GM18870 (cell line): ENCODE data around the gene SLC24A4.

ENCODE experiments used
- ATAC-seq: cut with Tn5 transposase; IDR thresholded peaks from one replicate; pipeline ENCODE4 v1.9.1; 2021; ENCODE audit warnings: moderate library complexity; ENCODE audit not compliant: unreplicated experiment

SLC24A4 gene, protein sequence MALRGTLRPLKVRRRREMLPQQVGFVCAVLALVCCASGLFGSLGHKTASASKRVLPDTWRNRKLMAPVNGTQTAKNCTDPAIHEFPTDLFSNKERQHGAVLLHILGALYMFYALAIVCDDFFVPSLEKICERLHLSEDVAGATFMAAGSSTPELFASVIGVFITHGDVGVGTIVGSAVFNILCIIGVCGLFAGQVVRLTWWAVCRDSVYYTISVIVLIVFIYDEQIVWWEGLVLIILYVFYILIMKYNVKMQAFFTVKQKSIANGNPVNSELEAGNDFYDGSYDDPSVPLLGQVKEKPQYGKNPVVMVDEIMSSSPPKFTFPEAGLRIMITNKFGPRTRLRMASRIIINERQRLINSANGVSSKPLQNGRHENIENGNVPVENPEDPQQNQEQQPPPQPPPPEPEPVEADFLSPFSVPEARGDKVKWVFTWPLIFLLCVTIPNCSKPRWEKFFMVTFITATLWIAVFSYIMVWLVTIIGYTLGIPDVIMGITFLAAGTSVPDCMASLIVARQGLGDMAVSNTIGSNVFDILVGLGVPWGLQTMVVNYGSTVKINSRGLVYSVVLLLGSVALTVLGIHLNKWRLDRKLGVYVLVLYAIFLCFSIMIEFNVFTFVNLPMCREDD

GRCh38 chr14:92323011-92323915, at the start of gene SLC24A4:
Gene SLC24A4, plus strand, starts transcription at chr14:92323165. Its CDS starts 666 bp downstream, at chr14:92323831.
- ATAC-seq, result no peak

DNA sequence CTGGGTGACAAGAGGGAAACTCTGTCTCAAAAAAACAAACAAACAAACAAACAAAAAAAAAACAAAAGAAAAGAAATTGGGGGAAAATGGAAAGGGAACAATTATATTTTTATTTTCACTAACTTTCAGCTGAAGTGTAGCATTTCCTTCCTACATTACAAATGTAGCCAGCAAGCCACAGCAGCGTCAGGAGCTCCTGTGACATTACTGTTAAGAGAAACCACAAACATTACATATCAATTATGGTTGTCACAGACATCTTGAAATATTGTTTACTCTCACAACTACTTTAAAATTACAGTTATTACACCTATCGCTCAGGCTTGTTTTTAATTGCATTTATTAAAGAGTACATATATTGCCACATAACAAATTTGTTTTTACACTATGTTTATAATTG, 49.8 kb upstream of the SLC24A4 start:
- ATAC-seq, result no peak

GRCh38 chr14:92274055-92274454, 48.9 kb upstream of the SLC24A4 start:
- no peak for ATAC-seq

GRCh38 chr14:92276074-92276473, 46.9 kb upstream of the SLC24A4 start:
- ATAC-seq, result no peak

- no peak for ATAC-seq
Measured at GRCh38 chr14:92277031-92277430, 45.9 kb upstream of the SLC24A4 start.

DNA sequence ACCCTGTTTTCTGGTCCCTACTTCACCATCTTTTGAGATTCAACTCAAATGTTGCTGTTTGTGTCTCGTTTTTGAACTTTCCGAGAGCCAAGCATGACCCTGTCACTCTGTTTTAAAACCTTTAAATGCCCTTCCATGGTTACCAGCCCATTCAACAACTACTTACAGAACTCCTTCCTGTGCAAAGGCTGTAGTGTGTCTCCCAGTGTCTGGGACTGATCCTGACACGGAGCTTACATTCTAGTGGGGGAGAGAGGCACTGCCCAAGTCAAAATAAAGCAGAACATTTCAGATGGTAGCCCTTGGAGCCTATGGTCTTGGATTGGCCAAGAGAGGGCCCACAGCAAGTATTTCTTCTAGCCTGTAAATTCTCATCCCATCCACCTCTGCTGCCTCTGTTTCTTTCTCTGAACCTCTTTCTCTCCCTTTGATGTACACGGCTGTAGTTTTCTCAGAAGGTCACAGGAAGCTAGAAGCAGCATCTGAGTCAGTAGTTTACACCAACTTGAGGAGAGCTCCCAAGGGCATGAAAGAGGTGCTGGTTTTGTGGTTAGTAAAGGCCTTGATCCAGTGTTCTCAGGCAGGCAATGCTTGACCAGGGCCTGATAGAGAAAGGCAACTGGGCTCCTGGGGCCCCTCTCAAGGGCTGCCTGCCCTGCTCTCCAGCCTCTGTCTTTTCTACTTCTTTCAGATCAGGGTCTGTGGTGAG, 42.3 kb upstream of the SLC24A4 start:
- no peak for ATAC-seq

- ATAC-seq, result no peak
Measured at GRCh38 chr14:92282669-92283068, 40.3 kb upstream of the SLC24A4 start.

DNA sequence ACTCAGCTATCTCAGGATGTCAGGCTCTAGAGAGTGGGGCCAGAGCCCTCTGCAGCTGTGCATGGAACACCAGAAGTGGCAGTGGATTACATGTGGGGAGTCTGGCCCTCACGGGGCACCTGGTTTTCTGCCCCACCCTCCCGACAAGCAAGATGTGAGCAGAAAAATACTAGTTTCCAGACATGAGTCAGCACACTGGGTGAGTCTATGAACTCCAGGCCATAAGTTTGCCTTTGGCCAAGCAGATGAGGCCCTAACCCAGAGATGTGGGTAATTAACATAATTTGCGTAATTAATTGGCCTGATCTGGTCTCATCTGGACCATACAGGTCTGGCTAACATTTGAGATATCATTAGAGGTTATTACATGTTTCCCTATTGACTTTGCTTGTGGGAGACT, 37.7 kb upstream of the SLC24A4 start:
- ATAC-seq, result no peak

GRCh38 chr14:92287987-92288386, 35.0 kb upstream of the SLC24A4 start:
- ATAC-seq, result no peak

DNA sequence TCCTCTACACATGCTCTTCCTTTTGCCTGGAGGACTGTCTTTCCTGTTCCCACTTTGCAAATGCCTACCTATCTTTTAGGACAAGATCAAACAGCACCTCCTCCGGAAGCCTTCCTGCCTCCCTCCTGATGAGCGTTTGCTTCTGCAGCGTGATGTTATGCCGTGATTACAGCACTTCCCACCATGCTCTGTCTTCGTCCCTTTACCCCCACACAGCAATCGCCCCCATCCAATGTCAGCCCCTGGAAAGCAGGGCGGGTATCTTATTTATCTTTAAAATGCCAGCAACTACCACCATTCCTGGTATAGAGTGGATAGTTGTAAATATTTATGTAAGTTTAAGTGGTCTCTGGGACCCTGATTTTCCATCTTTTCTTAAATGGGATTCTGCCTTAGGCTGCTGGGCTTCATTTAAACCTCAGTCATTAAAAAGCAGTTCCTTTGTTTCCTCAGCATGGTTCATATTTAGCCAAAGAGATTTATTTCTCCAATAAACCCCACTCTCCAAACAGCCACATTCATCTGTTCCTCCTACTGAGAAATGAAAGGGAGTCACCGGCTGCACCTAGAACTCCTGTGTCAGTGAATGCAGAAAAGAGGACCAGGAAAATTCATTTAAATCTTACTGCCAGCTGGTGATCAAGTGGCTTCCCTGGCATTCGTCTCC, 33.8 kb upstream of the SLC24A4 start:
- ATAC-seq, result no peak

DNA sequence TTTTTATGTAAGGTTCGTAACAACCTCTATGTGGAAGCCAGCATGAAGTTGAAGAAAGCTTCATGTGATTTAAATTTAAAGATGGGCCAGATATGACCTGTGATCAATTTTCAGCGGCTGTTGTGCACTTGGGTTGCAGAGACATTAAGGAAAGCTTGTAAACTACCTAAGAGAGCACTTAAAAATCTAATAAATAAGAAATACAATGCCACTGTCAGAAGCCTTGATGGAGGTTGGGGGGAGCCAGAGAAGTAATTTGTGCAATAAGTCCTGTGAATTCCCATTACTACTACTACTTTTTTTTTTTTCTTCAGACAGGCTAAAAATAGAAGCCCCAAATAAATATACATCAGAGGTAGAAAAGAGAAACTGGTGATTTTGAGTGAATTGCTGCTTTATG, 30.3 kb upstream of the SLC24A4 start:
- no peak for ATAC-seq

DNA sequence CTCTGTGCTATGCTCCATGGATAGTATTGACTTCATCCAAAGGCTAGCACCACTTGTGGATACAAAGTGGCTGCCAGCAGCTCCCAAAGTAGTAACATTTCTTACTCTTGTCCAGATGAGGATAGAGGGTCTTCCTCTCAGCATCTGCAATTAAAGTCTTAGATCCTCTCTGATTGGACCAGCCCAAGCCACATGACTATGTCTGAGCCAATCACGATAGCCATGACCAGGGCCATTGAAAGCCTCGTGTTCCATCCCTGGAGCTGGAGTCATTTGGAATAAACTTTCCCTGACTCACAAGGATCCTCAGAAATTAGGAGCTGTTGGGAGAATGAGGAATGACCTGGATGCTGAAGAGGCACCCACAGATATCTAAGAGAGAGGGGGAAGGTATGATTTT, 28.5 kb upstream of the SLC24A4 start:
- no peak for ATAC-seq

DNA sequence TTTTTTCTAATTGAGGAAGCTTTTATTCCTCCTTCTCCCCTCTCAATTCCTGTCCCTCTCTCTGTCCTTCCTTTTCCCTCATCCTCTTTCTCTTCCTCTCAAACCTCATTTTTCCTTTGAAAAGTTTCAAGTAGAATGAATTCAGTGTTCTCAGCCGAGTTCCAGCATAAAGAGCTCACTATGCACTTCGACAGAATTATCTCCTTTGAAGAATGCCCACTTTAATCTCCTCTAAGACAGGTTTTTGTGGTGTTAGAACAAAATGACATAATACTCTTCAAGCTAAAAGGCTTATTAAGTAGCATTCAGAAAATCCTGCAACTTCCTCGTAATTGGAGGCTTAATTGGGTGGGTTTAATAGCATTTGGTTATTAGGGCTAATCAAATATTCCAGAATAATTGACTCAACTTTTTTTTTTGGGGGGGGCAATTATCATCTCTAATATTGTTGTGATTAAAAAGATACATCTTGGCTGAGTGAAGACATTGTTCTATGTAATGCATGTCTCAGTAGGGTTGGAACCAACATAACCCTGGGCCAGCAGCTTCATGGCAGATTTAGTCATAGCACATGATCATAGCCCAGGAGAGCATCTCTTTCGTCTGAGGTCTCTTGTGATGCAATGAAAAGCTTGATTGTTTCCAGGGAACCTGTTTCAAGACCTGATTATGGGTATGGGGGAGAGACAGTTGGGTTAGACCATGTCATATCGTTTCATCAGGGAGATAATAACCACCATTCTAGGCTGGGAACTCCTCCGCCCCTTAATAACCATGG, 25.0 kb upstream of the SLC24A4 start:
- ATAC-seq, result no peak

- ATAC-seq, result no peak
Measured at GRCh38 chr14:92302481-92302880, 20.5 kb upstream of the SLC24A4 start.

GRCh38 chr14:92308716-92309115, 14.2 kb upstream of the SLC24A4 start:
- ATAC-seq, result no peak

DNA sequence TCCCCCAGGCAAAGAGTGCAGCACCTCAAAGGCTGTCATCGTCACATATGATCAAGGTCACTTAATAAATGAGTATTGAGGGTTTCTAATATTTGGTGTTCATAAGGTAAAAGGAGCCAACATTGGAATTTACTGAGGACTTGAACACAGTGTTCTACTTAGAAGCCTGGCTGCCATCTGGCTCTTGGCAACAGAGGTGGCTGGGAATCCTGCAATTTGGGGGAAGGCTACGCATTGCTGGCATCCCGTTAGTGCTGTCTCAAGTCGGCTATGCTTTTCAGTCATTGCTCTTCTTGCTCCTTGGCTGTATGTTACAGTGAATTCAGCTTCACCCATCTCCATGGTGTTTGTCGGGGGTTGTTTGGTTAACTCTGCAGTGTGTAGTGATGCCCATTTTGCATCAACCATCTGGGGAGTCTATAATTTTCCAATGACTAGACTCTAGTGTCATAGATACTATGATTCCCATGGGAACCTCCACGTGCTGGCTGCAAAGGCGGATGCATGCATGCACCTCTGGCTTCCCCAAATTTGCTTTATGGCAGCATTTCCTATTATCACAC, 12.9 kb upstream of the SLC24A4 start:
- no peak for ATAC-seq

DNA sequence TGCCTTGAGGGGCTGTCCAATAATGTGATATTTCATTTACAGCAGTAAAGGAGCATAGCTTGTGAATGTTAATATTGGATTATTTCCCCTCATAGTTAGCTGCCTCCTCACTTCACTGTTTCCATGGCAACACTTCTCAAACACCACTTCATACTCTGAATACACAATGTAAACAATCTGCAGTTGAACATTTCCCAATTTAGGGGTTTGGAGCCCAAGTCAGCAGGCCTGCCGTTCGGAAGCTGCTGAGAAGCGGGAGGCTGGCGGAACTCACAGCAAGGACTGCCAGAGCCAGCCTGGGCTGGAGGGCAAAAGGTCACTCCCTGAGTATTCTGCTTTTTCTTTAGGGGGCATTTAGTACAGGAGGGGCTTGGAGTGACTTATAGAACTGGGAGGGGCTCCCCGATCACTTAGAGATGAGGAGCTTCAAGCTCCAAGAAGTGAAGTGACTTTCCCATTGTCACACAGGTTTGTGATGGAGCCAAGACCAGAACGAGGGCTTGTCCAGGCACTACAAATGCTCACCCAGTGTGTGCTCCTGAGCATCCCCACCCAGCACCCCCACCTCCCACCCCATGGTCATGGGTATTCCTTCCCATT, 12.1 kb upstream of the SLC24A4 start:
- no peak for ATAC-seq

- ATAC-seq, result no peak
Measured at GRCh38 chr14:92314182-92314581, 8.8 kb upstream of the SLC24A4 start.
